Endothelial cell of umbilical vein (primary cell): Measurements from ENCODE around the gene LANCL3. TPM values are rescaled to one million over a fixed set of nuclear protein-coding genes. Genes with fewer than 3 reads are reported as not detected.
"Not testable (repeated sequence)": the region's sequence is repeated elsewhere in the genome, so short reads cannot be mapped to it uniquely, and the experiment has no call there.

Source experiments
- BruUV-seq: library from RNA; stranded (reverse); fragments of 400-500 nt; replicated peaks from 2 replicates; lab custom pipeline; 2021; lab: Mats Ljungman, UMichigan
- CTCF ChIA-PET: fragments of 300-600, 350-600 bp; sonication (Branson Sonifier 250); formaldehyde crosslinking; loops from one replicate; lab custom pipeline; 2021; ENCODE audit warnings: antibody characterized with exemption, inconsistent platforms; lab: Charles Lee
- POLR2A ChIA-PET: fragments of 300-600, 350-600 bp; sonication (Branson Sonifier 250); formaldehyde crosslinking; loops from one replicate; lab custom pipeline; 2021; ENCODE audit warnings: antibody characterized with exemption, inconsistent platforms; lab: Charles Lee
- DNase-seq: peaks from one replicate; pipeline ENCODE4 v3.0.0-alpha.2; 2011; ENCODE audit warnings: low read depth, low spot score
- FAIRE-seq: peaks from 2 replicates; lab custom pipeline; 2011; peaks lifted over from hg19 to GRCh38; lab: Jason Lieb, UNC
- H2AFZ ChIP-seq: 2 replicates; pipeline ENCODE4 v1.6.0; 2012; ENCODE audit warnings: low read depth, low read length, control low read depth, inconsistent platforms
- H3K27ac ChIP-seq: 2 replicates; pipeline ENCODE4 v1.5.1; 2011; ENCODE audit warnings: low read depth, mild to moderate bottlenecking, control low read depth, low read length, moderate library complexity; ENCODE audit not compliant: insufficient read depth
- H3K27me3 ChIP-seq, 2 experiments: 2 replicates each; pipeline versions ENCODE4 v1.6.0 to v1.6.1; 2011; ENCODE audit warnings: low read length in 2 of 2, mixed read lengths in 1 of 2; ENCODE audit not compliant: control insufficient read depth in 2 of 2, insufficient read depth in 2 of 2
- H3K36me3 ChIP-seq, 2 experiments: 2 replicates in 1 of 2; 3 replicates in 1 of 2; pipeline ENCODE4 v1.5.1; 2011; ENCODE audit warnings: low read length in 2 of 2, mild to moderate bottlenecking in 1 of 2, moderate library complexity in 1 of 2; ENCODE audit not compliant: control insufficient read depth in 2 of 2, insufficient read depth in 2 of 2; ENCODE audit errors: extremely low read depth in 1 of 2
- H3K4me1 ChIP-seq: 3 replicates; pipeline ENCODE4 v1.5.1; 2011; ENCODE audit warnings: mild to moderate bottlenecking, low read length; ENCODE audit not compliant: control insufficient read depth, insufficient read depth; ENCODE audit errors: extremely low read depth
- H3K4me2 ChIP-seq: 2 replicates; pipeline ENCODE4 v1.6.1; 2011; ENCODE audit warnings: low read length, control low read depth, mixed read lengths; ENCODE audit not compliant: insufficient read depth
- H3K4me3 ChIP-seq, 3 experiments: fragments of 200-600 bp in 1 of 3; sonication (generic), shearing (Covaris generic) in 1 of 3; replicated peaks in 1 of 3; 2 replicates each; pipeline ENCODE4 v1.5.1; 2011 to 2016; ENCODE audit warnings: control low read depth in 3 of 3, low read length in 3 of 3, mild to moderate bottlenecking in 2 of 3, inconsistent platforms in 1 of 3, low read depth in 1 of 3, moderate library complexity in 1 of 3; ENCODE audit not compliant: insufficient read depth in 1 of 3
- H3K79me2 ChIP-seq: 2 replicates; pipeline ENCODE4 v1.6.0; 2012; ENCODE audit warnings: low read length, inconsistent platforms; ENCODE audit not compliant: control insufficient read depth, insufficient read depth
- H3K9ac ChIP-seq: replicated peaks from 2 replicates; pipeline ENCODE3; 2011; ENCODE audit warnings: low read length, control low read depth; ENCODE audit not compliant: insufficient read depth; ENCODE audit errors: extremely low read depth
- H3K9me1 ChIP-seq: replicated peaks from 3 replicates; pipeline ENCODE4 v1.6.0; 2011; ENCODE audit warnings: mild to moderate bottlenecking, low read length; ENCODE audit not compliant: control insufficient read depth, insufficient read depth; ENCODE audit errors: extremely low read depth
- H3K9me3 ChIP-seq: replicated peaks from 2 replicates; pipeline ENCODE4 v1.5.1; 2012; ENCODE audit warnings: low read length, inconsistent platforms; ENCODE audit not compliant: control insufficient read depth, insufficient read depth
- H4K20me1 ChIP-seq: replicated peaks from 2 replicates; pipeline ENCODE3; 2011; ENCODE audit warnings: mild to moderate bottlenecking, low read length; ENCODE audit not compliant: control insufficient read depth, insufficient read depth; ENCODE audit errors: extremely low read depth
- POLR2AphosphoS5 ChIP-seq: IDR thresholded peaks from 2 replicates; pipeline ENCODE4 v1.6.1; 2012; ENCODE audit warnings: low read depth, mild to moderate bottlenecking, control low read depth, low read length, moderate library complexity; ENCODE audit not compliant: insufficient read depth
- dilution Hi-C: fragments of 300-500 bp; cut with MboI; formaldehyde crosslinking; loops from one replicate; pipeline ENCODE4 v1.15.0; 2019; ENCODE audit warnings: low sequenced_read_pairs; ENCODE audit not compliant: extremely low pct_ligation_motif_present
- intact Hi-C: fragments of 100-400 bp; cut with micrococcal nuclease; formaldehyde crosslinking; loops from one replicate; pipeline ENCODE4 v1.10.0; 2022
- polyA plus RNA-seq, 4 experiments: library from polyadenylated mRNA; depleted of rRNA in 3 of 4; stranded (reverse) in 3 of 4; unstranded in 1 of 4; fragments of >200 nt; gene quantifications; 2 replicates each; pipeline versions ENCODE4 v1.2.1 to v1.2.3, GENCODE V29; 2011 to 2012; ENCODE audit warnings: missing spikeins in 1 of 4
- total RNA-seq: library from RNA; stranded (reverse); gene quantifications from 2 replicates; pipeline ENCODE4 v1.2.3, GENCODE V29; 2021
- TF ChIP-seq, protein P1 (sequence below): IDR thresholded peaks from 2 replicates; pipeline ENCODE4 v1.6.1; 2011; ENCODE audit not compliant: insufficient read depth, insufficient read length
- TF ChIP-seq, protein P2 (sequence below), 2 donors: IDR thresholded peaks; 1 replicate in 1 of 2; 2 replicates in 1 of 2; pipeline ENCODE4 v1.5.1; 2011; ENCODE audit warnings: low read length in 2 of 2, mild to moderate bottlenecking in 2 of 2, moderate library complexity in 2 of 2, control low read depth in 1 of 2, inconsistent platforms in 1 of 2, low read depth in 1 of 2; ENCODE audit not compliant: insufficient read depth in 1 of 2; ENCODE audit errors: extremely low read depth in 1 of 2

The LANCL3 gene
- total and polyA plus RNA-seq, 2 donors (not counting 3 experiments of a cell fraction or from before 2014, with no cell fraction given) = 0.12 to 1.5 TPM

DNA sequence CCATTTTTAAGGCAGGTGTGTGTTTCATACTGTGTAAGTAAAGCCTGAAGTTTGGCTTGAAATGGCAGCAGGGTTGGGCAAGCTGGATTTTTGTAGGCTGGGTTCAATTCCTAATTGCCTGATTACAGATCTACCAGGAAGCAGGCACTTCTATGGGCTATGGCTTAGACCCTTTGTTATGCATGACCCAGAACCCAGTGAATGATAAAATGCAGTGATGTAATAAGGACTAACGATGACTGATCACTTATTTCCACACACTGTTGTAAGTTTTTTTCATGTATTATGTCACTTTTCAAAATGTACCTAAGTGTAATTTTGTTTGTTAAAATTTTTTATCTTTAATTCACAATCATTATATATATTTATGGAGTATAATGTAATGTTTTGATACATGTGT lies 8.6 kb downstream of the LANCL3 start:
- no peak overlapping the region for H3K27ac ChIP-seq
- H3K4me2 ChIP-seq = no peak overlapping the region
- H3K4me1 ChIP-seq = no peaks in the 10 kb centered on the region
- H2AFZ ChIP-seq = no peak overlapping the region
- POLR2A ChIA-PET = no interaction called here
- H3K36me3 ChIP-seq = no peaks in the 10 kb centered on the region
- no peaks in the 10 kb centered on the region for H3K9me1 ChIP-seq
- CTCF ChIA-PET = no interaction called here
- dilution Hi-C loops = no loop called here
- H3K9ac ChIP-seq = no peak overlapping the region
- TF ChIP-seq, protein P1, sequence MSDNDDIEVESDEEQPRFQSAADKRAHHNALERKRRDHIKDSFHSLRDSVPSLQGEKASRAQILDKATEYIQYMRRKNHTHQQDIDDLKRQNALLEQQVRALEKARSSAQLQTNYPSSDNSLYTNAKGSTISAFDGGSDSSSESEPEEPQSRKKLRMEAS = no peak
- no peak for TF ChIP-seq POLR2AphosphoS5
- TF ChIP-seq, protein P2, sequence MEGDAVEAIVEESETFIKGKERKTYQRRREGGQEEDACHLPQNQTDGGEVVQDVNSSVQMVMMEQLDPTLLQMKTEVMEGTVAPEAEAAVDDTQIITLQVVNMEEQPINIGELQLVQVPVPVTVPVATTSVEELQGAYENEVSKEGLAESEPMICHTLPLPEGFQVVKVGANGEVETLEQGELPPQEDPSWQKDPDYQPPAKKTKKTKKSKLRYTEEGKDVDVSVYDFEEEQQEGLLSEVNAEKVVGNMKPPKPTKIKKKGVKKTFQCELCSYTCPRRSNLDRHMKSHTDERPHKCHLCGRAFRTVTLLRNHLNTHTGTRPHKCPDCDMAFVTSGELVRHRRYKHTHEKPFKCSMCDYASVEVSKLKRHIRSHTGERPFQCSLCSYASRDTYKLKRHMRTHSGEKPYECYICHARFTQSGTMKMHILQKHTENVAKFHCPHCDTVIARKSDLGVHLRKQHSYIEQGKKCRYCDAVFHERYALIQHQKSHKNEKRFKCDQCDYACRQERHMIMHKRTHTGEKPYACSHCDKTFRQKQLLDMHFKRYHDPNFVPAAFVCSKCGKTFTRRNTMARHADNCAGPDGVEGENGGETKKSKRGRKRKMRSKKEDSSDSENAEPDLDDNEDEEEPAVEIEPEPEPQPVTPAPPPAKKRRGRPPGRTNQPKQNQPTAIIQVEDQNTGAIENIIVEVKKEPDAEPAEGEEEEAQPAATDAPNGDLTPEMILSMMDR (IDR thresholded peaks at IDR 0.05; ENCODE audit: extremely low read depth in 1 of 2, insufficient read depth in 1 of 2, low read depth in 1 of 2, low read length in 2 of 2) = no peak
- no peaks in the 10 kb centered on the region for H3K9me3 ChIP-seq
- no TSS peak for BruUV-seq
- no peaks in the 10 kb centered on the region for H3K27me3 ChIP-seq
- H4K20me1 ChIP-seq = no peaks in the 10 kb centered on the region
- intact Hi-C loops = no loop called here
- no peak for DNase-seq
- H3K79me2 ChIP-seq = no peaks in the 10 kb centered on the region
- no peak overlapping the region for H3K4me3 ChIP-seq
- FAIRE-seq = no peak

DNA sequence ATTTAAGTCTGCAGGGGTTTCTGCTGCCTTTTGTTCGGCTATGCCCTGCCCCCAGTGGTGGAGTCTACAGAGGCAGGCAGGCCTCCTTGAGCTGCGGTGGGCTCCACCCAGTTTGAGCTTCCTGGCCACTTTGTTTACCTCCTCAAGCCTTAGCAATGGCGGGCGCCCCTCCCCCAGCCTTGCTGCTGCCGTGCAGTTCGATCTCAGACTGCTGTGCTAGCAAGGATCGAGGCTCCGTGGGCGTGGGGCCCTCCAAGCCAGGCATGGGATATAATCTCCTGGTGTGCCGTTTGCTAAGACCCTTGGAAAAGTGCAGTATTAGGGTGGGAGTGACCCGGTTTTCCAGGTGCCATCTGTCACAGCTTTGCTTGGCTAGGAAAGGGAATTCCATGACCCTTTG lies 15.9 kb downstream of the LANCL3 start:
- FAIRE-seq, H3K79me2 ChIP-seq, DNase-seq, H3K4me1 ChIP-seq, H3K4me3 ChIP-seq, BruUV-seq, H3K27ac ChIP-seq, H3K9ac ChIP-seq, H4K20me1 ChIP-seq, CTCF ChIA-PET, dilution Hi-C loops, H3K9me1 ChIP-seq, H2AFZ ChIP-seq, H3K27me3 ChIP-seq, H3K4me2 ChIP-seq, H3K9me3 ChIP-seq, intact Hi-C loops, H3K36me3 ChIP-seq, POLR2A ChIA-PET: not testable (repeated sequence)
